K562 (cell line): Measurements from ENCODE around the gene ALG12. TPM values are rescaled to one million over a fixed set of nuclear protein-coding genes. Genes with fewer than 3 reads are reported as not detected.

Experiments used
- ATAC-seq: fragments of 200-7000 bp; cut with Tn5 transposase; 3 replicates; pipeline ENCODE4 v1.9.1; 2020; ENCODE audit warnings: moderate library complexity
- BruUV-seq: library from RNA; stranded (reverse); fragments of 400-500 nt; replicated peaks from 2 replicates; lab custom pipeline; 2021; lab: Mats Ljungman, UMichigan
- CTCF ChIA-PET: fragments of 300-600 bp; formaldehyde crosslinking; extraction: SDS; loops from one replicate; lab custom pipeline; 2021; ENCODE audit warnings: low intra/inter-chr PET ratio; lab: Yijun Ruan, JAX
- POLR2A ChIA-PET: fragments of 300-600, 350-650 bp; sonication (Branson Sonifier 250); formaldehyde crosslinking; extraction: SDS; loops from one replicate; lab custom pipeline; 2021; ENCODE audit warnings: antibody characterized with exemption, inconsistent platforms; lab: Yijun Ruan, JAX
- DNase-seq, 4 experiments: peaks; one replicate each; pipeline versions ENCODE4 v3.0.0 to v3.0.0-alpha.2; 2011 to 2018; ENCODE audit warnings: low spot score in 3 of 4, mixed read lengths in 3 of 4; ENCODE audit errors: extremely low read depth in 1 of 4
- FAIRE-seq: peaks from 2 replicates; lab custom pipeline; 2011; peaks lifted over from hg19 to GRCh38; lab: Jason Lieb, UNC
- H2AFZ ChIP-seq: 2 replicates; pipeline ENCODE4 v1.6.0; 2011; ENCODE audit warnings: low read depth, low read length, control low read depth, inconsistent platforms
- H3K27ac ChIP-seq: fragments of 200-600 bp; 3 replicates; pipeline ENCODE4 v1.8.0; 2011; ENCODE audit warnings: low read depth, mild to moderate bottlenecking, control low read depth, inconsistent platforms, low read length, moderate library complexity, mixed read lengths; ENCODE audit errors: extremely low read depth
- H3K27me3 ChIP-seq, 2 experiments: fragments of 300-600 bp in 1 of 2; 2 replicates in 1 of 2; 3 replicates in 1 of 2; pipeline versions ENCODE4 v1.6.0 to v1.8.0; 2011; ENCODE audit warnings: inconsistent platforms in 2 of 2, low read length in 2 of 2, mild to moderate bottlenecking in 1 of 2, mixed read lengths in 1 of 2, moderate library complexity in 1 of 2; ENCODE audit not compliant: control insufficient read depth in 2 of 2, insufficient read depth in 2 of 2
- H3K36me3 ChIP-seq: fragments of 300-600 bp; 3 replicates; pipeline ENCODE4 v1.8.0; 2011; ENCODE audit warnings: mild to moderate bottlenecking, low read length, inconsistent platforms; ENCODE audit not compliant: control insufficient read depth, insufficient read depth
- H3K4me1 ChIP-seq, 2 experiments: fragments of 200-600 bp in 1 of 2; replicated peaks in 1 of 2; 2 replicates in 1 of 2; 3 replicates in 1 of 2; pipeline versions ENCODE4 v1.5.1 to v1.8.0; 2011; ENCODE audit warnings: inconsistent platforms in 2 of 2, low read length in 2 of 2, mild to moderate bottlenecking in 1 of 2, mixed read lengths in 1 of 2, moderate library complexity in 1 of 2; ENCODE audit not compliant: control insufficient read depth in 2 of 2, insufficient read depth in 2 of 2
- H3K4me2 ChIP-seq: 2 replicates; pipeline ENCODE4 v1.6.1; 2011; ENCODE audit warnings: low read length, control low read depth, inconsistent platforms, mixed read lengths; ENCODE audit not compliant: insufficient read depth
- H3K4me3 ChIP-seq: fragments of 200-600 bp; sonication (generic), shearing (Covaris generic); 2 replicates; pipeline ENCODE4 v1.5.1; 2016; ENCODE audit warnings: control low read depth, inconsistent platforms
- H3K79me2 ChIP-seq: fragments of 200-600 bp; 3 replicates; pipeline ENCODE4 v1.8.0; 2011; ENCODE audit warnings: low read length, inconsistent platforms; ENCODE audit not compliant: control insufficient read depth, insufficient read depth
- H3K9ac ChIP-seq, 2 experiments: 2 replicates each; pipeline versions ENCODE4 v1.6.0 to v1.6.1; 2011; ENCODE audit warnings: low read depth in 2 of 2, low read length in 2 of 2, control low read depth in 1 of 2, inconsistent platforms in 1 of 2, mild to moderate bottlenecking in 1 of 2, mixed read lengths in 1 of 2; ENCODE audit not compliant: insufficient read depth in 1 of 2
- H3K9me1 ChIP-seq: one replicate; pipeline ENCODE4 v1.6.0; 2011; ENCODE audit warnings: inconsistent platforms, mild to moderate bottlenecking, low read length, moderate library complexity; ENCODE audit not compliant: control insufficient read depth, insufficient read depth
- H3K9me3 ChIP-seq: replicated peaks from 2 replicates; pipeline ENCODE4 v1.5.1; 2011; ENCODE audit warnings: low read depth, low read length, inconsistent platforms; ENCODE audit not compliant: control insufficient read depth, insufficient read depth
- H4K20me1 ChIP-seq: replicated peaks from 2 replicates; pipeline ENCODE4 v1.6.1; 2011; ENCODE audit warnings: low read length, inconsistent platforms, mixed read lengths; ENCODE audit not compliant: control insufficient read depth, insufficient read depth
- CHCHD3 ChIP-seq: fragments of 250-450 bp; sonication (Bioruptor Pico); IDR thresholded peaks from 2 replicates; pipeline ENCODE4 v2.1.2; 2022; ENCODE audit warnings: mild to moderate bottlenecking
- RBM25 ChIP-seq: fragments of 200-400 bp; formaldehyde crosslinking; IDR thresholded peaks from 2 replicates; pipeline ENCODE4 v1.6.1; 2018; ENCODE audit warnings: low read length, low read depth, moderate library complexity; ENCODE audit not compliant: severe bottlenecking
- TGIF2 ChIP-seq: sonication (generic); formaldehyde crosslinking; IDR thresholded peaks from 2 replicates; pipeline ENCODE4 v1.8.1; 2022; ENCODE audit warnings: mild to moderate bottlenecking, missing genetic modification reagents, moderate library complexity
- USF2 ChIP-seq: sonication (generic); formaldehyde crosslinking; IDR thresholded peaks from 2 replicates; pipeline ENCODE4 v1.5.0; 2020; ENCODE audit warnings: missing genetic modification reagents
- XRCC3 ChIP-seq: fragments of 450-650 bp; IDR thresholded peaks from 2 replicates; pipeline ENCODE4 v1.6.1; 2017; ENCODE audit warnings: mild to moderate bottlenecking, moderate library complexity
- ZNF24 ChIP-seq: fragments of 450-650 bp; IDR thresholded peaks from 2 replicates; pipeline ENCODE4 v1.6.1; 2016
- WGBS: fragments of 100-300 bp; shearing (Covaris generic); methylation state at CpG from one replicate; pipeline ENCODE4 v1.1.6; 2016; ENCODE audit warnings: low coverage, mixed read lengths; ENCODE audit not compliant: insufficient coverage; ENCODE audit errors: missing lambda C conversion rate; 5-methylcytosine and 5-hydroxymethylcytosine counted together
- in situ Hi-C: fragments of 300-500 bp; cut with MboI; formaldehyde crosslinking; loops from 4 replicates; pipeline ENCODE4 v1.15.0; 2018; ENCODE audit warnings: inconsistent platforms, mixed read lengths
- intact Hi-C: fragments of 100-400 bp; cut with micrococcal nuclease; formaldehyde crosslinking; loops from 2 replicates; pipeline ENCODE4 v1.14.2; 2022
- polyA plus RNA-seq, 8 experiments: library from polyadenylated mRNA; depleted of rRNA in 4 of 8; stranded (reverse) in 5 of 8; unstranded in 3 of 8; fragments of >200 nt; fragmentation: Nextera tagmentation in 2 of 8; fragmentation: Illumina TruSeq in 1 of 8; extraction: Ambion mirVana in 2 of 8; extraction: Trizol in 1 of 8; gene quantifications; 2 replicates each; pipeline versions ENCODE4 v1.2.1 to v1.2.3, GENCODE V29; 2011 to 2014; ENCODE audit warnings: inconsistent platforms in 1 of 8, missing spikeins in 1 of 8
- total RNA-seq, 7 experiments: library from RNA; depleted of rRNA in 6 of 7; stranded (reverse); fragments of >200 nt in 6 of 7; fragmentation: Illumina TruSeq in 2 of 7; extraction: Trizol in 2 of 7; gene quantifications; 2 replicates each; pipeline versions ENCODE4 v1.2.1 to v1.2.3, GENCODE V29; 2011 to 2021; ENCODE audit warnings: low replicate concordance in 1 of 7

ALG12 gene
- total and polyA plus RNA-seq, 9 of the 15 experiments (the other 6 are each of a cell fraction or from before 2014, with no cell fraction given), result 0.20 to 8.5 (median 3.4) TPM

- ATAC-seq, result no peak
- Histone ChIP-seq H2AFZ (no peak overlapping the region), H3K27me3 (no peaks in the 10 kb centered on the region)
- no peak for TF ChIP-seq CHCHD3 (CRISPR knock-in tag)
- TF ChIP-seq TGIF2 (CRISPR knock-in tag), result no peak
- no peak for TF ChIP-seq XRCC3
- TF ChIP-seq ZNF24, result no peak
- TF ChIP-seq RBM25, result no peak
- TF ChIP-seq USF2 (CRISPR knock-in tag), result no peak
- TF ChIP-seq, all 486 proteins: peak for 0
- no peaks in the 10 kb centered on the region for H3K9me1 ChIP-seq
- no peak overlapping the region for H3K27ac ChIP-seq
- H3K4me1 ChIP-seq, result peaks cover 0 to 12% of the 10 kb centered on the region in 2 experiments; a peak in 1 of 5 replicates
- BruUV-seq, result no TSS peak
- intact Hi-C loops (no loop called here), in situ Hi-C loops (loop anchor here (10.0 kb wide), 1 partner anchor 85 kb away; the partner anchor contains the start of gene BRD1)
- no peak overlapping the region for H3K4me3 ChIP-seq
- H3K9ac ChIP-seq, result no peak overlapping the region
- H3K4me2 ChIP-seq, result no peak overlapping the region
- no peaks in the 10 kb centered on the region for H3K79me2 ChIP-seq
- H3K9me3 ChIP-seq, result no peaks in the 10 kb centered on the region
- H4K20me1 ChIP-seq, result no peaks in the 10 kb centered on the region
- ChIA-PET POLR2A (no interaction called here), CTCF (no interaction called here)
- FAIRE-seq (no peak), DNase-seq (no peak)
- 89% methylated on average over 22 of the region's 23 CpGs for WGBS
- peaks cover 18% of the 10 kb centered on the region; the same call in 2 of the 3 replicates for H3K36me3 ChIP-seq
Observed at GRCh38 chr22:49909476-49910205, 8.6 kb downstream of the ALG12 start.
